ENCODE results near the gene MAN2B1.

DNA sequence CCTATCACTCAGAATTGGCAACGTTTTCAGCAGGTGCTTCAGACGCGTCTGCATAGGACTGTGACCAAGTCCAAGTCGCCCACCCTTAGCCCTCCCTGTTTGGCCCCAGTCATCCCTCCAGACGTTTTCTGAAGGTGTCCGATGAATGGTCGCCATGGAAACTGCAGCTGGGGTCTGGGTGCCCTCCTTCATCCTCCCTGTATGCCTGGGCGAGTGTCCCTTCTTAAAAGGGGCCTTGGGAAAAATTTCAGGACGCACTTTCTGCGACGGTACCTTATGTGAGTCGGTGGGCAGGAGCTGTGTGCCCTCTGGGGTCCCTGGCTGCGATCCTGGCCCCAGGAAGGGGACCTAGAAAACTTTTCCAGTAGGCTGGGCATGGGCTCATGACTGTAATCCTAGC, 25.1 kb downstream of the MAN2B1 start:
- TF ChIP-seq, protein P1, sequence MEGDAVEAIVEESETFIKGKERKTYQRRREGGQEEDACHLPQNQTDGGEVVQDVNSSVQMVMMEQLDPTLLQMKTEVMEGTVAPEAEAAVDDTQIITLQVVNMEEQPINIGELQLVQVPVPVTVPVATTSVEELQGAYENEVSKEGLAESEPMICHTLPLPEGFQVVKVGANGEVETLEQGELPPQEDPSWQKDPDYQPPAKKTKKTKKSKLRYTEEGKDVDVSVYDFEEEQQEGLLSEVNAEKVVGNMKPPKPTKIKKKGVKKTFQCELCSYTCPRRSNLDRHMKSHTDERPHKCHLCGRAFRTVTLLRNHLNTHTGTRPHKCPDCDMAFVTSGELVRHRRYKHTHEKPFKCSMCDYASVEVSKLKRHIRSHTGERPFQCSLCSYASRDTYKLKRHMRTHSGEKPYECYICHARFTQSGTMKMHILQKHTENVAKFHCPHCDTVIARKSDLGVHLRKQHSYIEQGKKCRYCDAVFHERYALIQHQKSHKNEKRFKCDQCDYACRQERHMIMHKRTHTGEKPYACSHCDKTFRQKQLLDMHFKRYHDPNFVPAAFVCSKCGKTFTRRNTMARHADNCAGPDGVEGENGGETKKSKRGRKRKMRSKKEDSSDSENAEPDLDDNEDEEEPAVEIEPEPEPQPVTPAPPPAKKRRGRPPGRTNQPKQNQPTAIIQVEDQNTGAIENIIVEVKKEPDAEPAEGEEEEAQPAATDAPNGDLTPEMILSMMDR (IDR thresholded peaks at IDR 0.05; ENCODE audit: insufficient read depth, low read depth, low read length): no peak
- TF ChIP-seq EZH2 (IDR thresholded peaks at IDR 0.05; ENCODE audit: insufficient read depth, low read length): no peak
